22Rv1 (cell line): ENCODE data around the gene SLC51B.

Experiments
- H3K27ac ChIP-seq: fragments of 450-650 bp; 2 replicates; pipeline ENCODE4 v1.5.1; 2017
- ZFX ChIP-seq: fragments of 450-650 bp; IDR thresholded peaks from 2 replicates; pipeline ENCODE4 v1.6.1; 2017; ENCODE audit warnings: antibody characterized with exemption, borderline replicate concordance
- TF ChIP-seq, protein P1 (sequence below): fragments of 450-650 bp; IDR thresholded peaks from 2 replicates; pipeline ENCODE4 v1.5.1; 2017; ENCODE audit warnings: mild to moderate bottlenecking

SLC51B gene

DNA sequence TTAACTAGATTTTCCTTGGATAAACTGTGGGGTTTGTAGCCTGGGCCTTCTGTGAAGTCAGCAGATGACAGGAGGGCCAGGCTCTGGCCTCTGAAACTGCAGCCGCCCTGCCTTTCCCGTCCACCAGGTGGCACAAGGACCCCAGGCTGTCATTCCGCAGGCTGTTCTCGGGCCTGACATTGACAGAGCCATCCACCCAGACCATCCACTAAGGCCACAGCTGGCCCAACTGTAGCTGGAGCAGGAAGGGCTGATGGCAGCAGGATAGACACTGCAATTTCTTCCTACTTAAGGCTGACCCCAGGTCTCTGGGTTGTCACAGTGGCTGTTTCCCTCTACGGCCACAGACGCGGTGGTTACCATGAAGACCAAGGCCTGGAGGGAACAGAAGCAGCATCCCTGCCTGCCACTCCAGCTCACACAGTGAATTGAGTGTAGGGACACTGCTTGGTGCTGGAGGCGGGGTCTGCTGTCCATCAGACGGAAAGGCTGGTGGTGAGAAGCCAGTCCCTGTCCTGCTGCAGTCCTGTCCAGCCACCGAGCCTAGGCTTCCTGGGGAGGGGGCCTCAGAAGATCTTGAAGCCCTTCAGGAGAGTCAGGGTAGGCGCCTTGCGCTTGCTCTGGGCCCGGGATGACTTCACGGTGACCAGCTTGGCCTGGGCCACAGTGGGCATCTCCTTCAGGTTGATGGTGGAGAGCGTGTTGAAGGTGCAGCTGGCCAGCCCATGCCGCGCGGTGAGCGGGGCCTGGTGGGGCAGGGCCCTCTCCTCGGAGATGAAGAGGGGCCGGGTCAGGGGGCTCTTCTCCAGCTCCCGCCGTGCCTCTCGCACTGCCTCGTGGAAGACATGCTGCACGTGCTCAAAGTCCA, 9.4 kb downstream of the SLC51B start:
- TF ChIP-seq, protein P1, sequence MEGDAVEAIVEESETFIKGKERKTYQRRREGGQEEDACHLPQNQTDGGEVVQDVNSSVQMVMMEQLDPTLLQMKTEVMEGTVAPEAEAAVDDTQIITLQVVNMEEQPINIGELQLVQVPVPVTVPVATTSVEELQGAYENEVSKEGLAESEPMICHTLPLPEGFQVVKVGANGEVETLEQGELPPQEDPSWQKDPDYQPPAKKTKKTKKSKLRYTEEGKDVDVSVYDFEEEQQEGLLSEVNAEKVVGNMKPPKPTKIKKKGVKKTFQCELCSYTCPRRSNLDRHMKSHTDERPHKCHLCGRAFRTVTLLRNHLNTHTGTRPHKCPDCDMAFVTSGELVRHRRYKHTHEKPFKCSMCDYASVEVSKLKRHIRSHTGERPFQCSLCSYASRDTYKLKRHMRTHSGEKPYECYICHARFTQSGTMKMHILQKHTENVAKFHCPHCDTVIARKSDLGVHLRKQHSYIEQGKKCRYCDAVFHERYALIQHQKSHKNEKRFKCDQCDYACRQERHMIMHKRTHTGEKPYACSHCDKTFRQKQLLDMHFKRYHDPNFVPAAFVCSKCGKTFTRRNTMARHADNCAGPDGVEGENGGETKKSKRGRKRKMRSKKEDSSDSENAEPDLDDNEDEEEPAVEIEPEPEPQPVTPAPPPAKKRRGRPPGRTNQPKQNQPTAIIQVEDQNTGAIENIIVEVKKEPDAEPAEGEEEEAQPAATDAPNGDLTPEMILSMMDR = peak; percentile 92
- TF ChIP-seq ZFX = no peak
- no peak overlapping the region for H3K27ac ChIP-seq

DNA sequence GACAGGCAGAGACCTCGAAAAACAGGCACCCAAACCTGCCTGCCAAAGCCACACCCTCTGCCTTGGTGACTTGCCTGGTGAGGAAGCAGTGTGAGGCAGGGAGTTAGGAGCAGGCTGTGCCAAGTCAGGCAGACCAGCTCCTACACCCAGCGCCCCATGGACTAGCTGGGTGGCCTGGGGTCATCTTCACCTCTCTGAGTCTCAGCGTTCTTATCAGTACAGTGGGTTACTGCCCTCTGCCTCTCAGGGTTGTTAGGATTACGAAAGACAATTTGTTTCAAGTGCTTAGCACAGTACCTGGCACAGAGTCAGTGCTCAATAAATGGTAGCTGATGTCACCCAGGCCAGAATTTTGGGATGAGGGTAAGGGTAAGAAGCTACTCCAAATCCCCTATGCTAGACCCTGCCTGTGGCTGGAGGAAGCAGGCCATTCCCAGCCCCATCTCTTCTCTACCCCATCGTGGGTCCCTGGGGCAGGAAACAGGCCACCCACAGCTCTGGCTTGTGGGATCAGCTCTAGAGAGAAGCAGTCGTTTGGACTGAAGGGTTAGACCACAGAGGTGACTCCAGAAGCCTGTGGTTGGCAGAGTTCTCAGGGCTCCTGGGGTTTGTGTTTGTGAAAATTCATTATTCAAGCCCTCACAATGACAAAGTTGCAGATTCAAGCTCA, 10.1 kb downstream of the SLC51B start:
- H3K27ac ChIP-seq = no peak overlapping the region
- TF ChIP-seq, protein P1 = no peak
- no peak for TF ChIP-seq ZFX

DNA sequence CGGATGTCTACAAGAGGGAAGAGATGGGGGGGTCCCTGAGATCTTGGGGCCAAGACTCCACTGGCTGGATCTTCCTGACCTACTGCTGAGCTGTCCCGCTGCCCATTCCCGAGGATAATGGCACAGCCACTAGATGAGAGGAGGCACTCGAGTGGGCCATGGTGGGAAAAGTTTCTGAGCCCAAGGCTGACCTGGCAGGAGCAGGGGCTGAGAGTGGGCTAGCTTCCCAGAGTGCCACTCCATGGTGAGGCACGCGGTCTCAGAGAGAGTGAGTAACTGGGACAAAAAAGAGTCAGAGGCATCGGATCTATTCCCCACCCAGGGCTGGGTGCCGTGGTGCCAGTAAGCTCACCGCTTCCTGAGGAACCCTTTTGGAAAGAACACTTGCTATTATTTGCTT, 10.9 kb downstream of the SLC51B start:
- H3K27ac ChIP-seq = no peak overlapping the region
- no peak for TF ChIP-seq ZFX
- TF ChIP-seq, protein P1 = no peak

DNA sequence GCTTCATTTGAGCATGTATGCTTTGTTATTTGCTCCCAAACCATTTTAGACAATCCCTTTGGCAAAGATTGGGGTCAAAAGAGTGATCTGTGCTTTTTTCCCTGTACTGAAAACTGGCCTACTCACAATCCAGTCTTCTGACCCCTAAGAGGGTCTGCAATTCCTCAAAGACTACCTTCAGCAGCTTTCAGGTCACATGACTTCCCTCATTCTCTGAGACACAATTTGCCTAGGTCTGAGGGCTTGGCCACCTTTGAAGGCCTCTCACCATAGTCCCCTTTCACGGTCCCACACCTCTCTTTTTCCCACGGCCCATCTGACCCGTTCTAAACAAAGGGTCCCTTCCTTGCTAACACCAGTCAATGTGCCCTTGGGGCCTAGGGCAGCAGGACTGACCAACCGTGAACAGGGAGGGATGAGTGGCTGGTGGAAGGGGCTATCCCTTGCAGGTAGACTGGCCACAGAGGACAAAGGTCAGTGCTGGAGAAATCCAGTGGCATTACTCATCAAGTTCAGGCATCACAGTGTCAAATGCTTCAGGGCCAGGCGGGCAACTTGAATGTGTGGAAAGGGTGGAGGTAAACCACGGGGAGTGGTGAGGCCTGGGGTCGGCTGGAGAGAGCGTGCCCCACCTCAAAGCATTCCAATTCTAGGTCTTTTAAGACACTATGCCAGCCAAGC, 11.8 kb downstream of the SLC51B start:
- no peak overlapping the region for H3K27ac ChIP-seq
- TF ChIP-seq, protein P1 = no peak
- TF ChIP-seq ZFX = no peak

DNA sequence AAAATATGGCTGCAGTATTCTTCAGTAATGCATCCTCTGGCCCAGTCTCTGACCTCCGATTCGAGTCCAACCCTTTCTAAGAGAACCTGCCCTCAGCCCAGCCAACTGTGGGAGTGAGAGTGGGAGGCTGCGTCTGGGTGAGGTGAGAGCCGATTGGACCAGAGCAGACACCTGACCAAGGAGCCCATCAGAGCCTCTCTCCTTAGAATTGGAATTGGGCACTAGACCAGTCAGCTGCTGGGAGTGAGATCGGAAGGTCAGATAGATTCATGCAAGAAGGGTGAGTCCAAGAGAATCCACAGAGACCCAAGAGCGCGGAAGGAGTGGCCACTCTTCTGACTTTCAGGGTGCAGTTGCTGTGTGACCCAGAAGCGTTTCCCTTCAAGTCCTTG, 12.4 kb downstream of the SLC51B start:
- H3K27ac ChIP-seq = no peak overlapping the region
- TF ChIP-seq, protein P1 = no peak
- TF ChIP-seq ZFX = no peak

DNA sequence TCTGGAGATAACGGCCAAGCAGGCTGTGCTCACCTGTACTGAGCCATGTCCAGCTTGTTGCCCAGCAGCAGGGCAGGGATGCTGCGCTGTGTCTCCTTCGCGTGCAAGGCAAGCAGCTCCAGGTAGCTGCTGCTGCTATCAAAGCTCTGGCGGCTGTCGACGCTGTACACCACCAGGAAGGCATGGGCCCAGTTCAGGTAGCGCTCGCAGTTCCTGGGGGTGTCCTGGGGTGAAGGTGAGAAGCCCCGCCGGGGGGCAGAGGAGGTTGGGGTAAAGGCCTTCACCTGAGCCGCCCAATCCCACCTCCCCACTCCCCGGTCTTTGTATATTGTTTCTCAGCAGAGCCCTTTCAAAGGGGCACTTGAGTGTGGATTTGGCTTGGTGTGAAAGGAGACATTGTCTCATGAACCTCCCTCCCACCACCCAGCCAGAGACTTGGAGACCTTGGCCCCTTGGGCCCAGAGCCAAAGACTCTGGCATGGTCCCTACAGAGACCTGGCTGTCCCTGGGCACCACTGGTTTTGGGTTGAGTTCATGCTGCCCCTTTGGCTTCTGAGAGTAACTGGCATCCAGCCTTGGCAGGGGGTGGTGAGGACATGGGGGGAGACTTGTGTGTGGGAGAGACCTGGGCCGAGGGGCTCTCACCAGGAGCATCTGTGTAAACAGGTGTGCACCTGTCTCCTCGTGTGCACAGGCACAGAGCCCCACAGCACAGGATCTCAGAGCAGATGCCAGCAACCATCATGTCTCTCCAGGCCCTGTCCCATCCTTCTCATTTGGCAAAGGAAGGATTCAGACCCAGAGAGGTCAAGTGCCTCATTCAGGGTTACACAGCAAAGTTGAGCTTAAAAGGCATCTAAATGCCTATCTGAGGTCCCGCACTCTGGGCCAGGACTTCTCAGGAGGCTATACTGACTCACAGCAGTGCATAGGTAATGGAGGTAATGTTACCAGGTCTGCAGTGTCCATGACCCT, 13.5 kb downstream of the SLC51B start:
- TF ChIP-seq, protein P1 = no peak
- no peak for TF ChIP-seq ZFX
- no peak overlapping the region for H3K27ac ChIP-seq
